ENCODE results near the gene PREX1. TPM values are rescaled to one million over a fixed set of nuclear protein-coding genes. Genes with fewer than 3 reads are reported as not detected.
A peak's percentile ranks its signal among the peaks of the same experiment; 100 is the strongest.

The PREX1 gene
- total RNA-seq, 3 donors from 2014 or later = 53.1 to 84.2 (median 65.1) TPM

GRCh38 chr20:48620154-48620506, 207.7 kb downstream of the PREX1 start:
- Histone ChIP-seq H3K9me3 (no peaks in the 10 kb centered on the region), H3K27ac (no peak overlapping the region), H3K36me3 (no peaks in the 10 kb centered on the region), H3K4me3 (peak overlapping the region in 1 of 3 donors; percentile 44), H3K4me1 (peaks cover 3 to 11% of the 10 kb centered on the region in 2 donors), H3K27me3 (no peaks in the 10 kb centered on the region)
- no peak for TF ChIP-seq CTCF (IDR thresholded peaks at IDR 0.05)
- intact Hi-C loops (cut with DNase I; ENCODE audit: low total_unique reads) = loop anchor here (10.0 kb wide), 1 partner anchor 955 kb away; no protein-coding TSS in a partner anchor
- no peak for DNase-seq (ENCODE audit: low spot score in 2 of 2)

- H3K36me3 ChIP-seq = no peaks in the 10 kb centered on the region
- H3K9me3 ChIP-seq = no peaks in the 10 kb centered on the region
- H3K27ac ChIP-seq = no peak overlapping the region
- peak in 1 of 2 donors; percentile 48 for DNase-seq (ENCODE audit: low spot score in 2 of 2)
- intact Hi-C loops (cut with DNase I; ENCODE audit: low total_unique reads) = loop anchor here (10.0 kb wide), 1 partner anchor 955 kb away; no protein-coding TSS in a partner anchor
- peaks cover 3 to 11% of the 10 kb centered on the region in 2 donors for H3K4me1 ChIP-seq
- no peak overlapping the region for H3K4me3 ChIP-seq
- no peaks in the 10 kb centered on the region for H3K27me3 ChIP-seq
- TF ChIP-seq CTCF (IDR thresholded peaks at IDR 0.05) = no peak
- TF ChIP-seq POLR2A (IDR thresholded peaks at IDR 0.05) = no peak
- TF ChIP-seq POLR2AphosphoS5 (IDR thresholded peaks at IDR 0.05) = no peak
These were observed 208.4 kb downstream of the PREX1 start for GRCh38 chr20:48619126-48620101.

- H3K36me3 ChIP-seq = no peaks in the 10 kb centered on the region
- H3K27me3 ChIP-seq = no peaks in the 10 kb centered on the region
- intact Hi-C loops (cut with DNase I; ENCODE audit: low total_unique reads) = no loop called here
- H3K27ac ChIP-seq = no peak overlapping the region
- no peak for DNase-seq (ENCODE audit: low spot score in 2 of 2)
- H3K9me3 ChIP-seq = no peaks in the 10 kb centered on the region
- no peak overlapping the region for H3K4me3 ChIP-seq
- TF ChIP-seq CTCF (IDR thresholded peaks at IDR 0.05) = no peak
- H3K4me1 ChIP-seq = peaks cover 3 to 11% of the 10 kb centered on the region in 2 donors
These were observed 209.2 kb downstream of the PREX1 start for GRCh38 chr20:48618631-48619030.

- Histone ChIP-seq H3K27me3 (no peaks in the 10 kb centered on the region), H3K9me3 (no peaks in the 10 kb centered on the region), H3K4me1 (peaks cover 3 to 11% of the 10 kb centered on the region in 2 donors), H3K36me3 (no peaks in the 10 kb centered on the region), H3K4me3 (no peak overlapping the region), H3K27ac (no peak overlapping the region)
- TF ChIP-seq CTCF (IDR thresholded peaks at IDR 0.05) = no peak
- TF ChIP-seq POLR2AphosphoS5 (IDR thresholded peaks at IDR 0.05) = no peak
- TF ChIP-seq POLR2A (IDR thresholded peaks at IDR 0.05) = no peak
- intact Hi-C loops (cut with DNase I; ENCODE audit: low total_unique reads) = no loop called here
- no peak for DNase-seq (ENCODE audit: low spot score in 2 of 2)
These were observed 209.7 kb downstream of the PREX1 start for GRCh38 chr20:48618052-48618451.

- no peak overlapping the region for H3K27ac ChIP-seq
- H3K4me1 ChIP-seq = peaks cover 3 to 11% of the 10 kb centered on the region in 2 donors
- H3K36me3 ChIP-seq = no peaks in the 10 kb centered on the region
- no peak for DNase-seq (ENCODE audit: low spot score in 2 of 2)
- TF ChIP-seq POLR2A (IDR thresholded peaks at IDR 0.05) (no peak), POLR2AphosphoS5 (IDR thresholded peaks at IDR 0.05) (no peak), CTCF (IDR thresholded peaks at IDR 0.05) (no peak)
- intact Hi-C loops (cut with DNase I; ENCODE audit: low total_unique reads) = no loop called here
- H3K27me3 ChIP-seq = no peaks in the 10 kb centered on the region
- no peaks in the 10 kb centered on the region for H3K9me3 ChIP-seq
- no peak overlapping the region for H3K4me3 ChIP-seq
These were observed 210.3 kb downstream of the PREX1 start for GRCh38 chr20:48617481-48617880.
